Lower leg skin (tissue), 3 donors: ENCODE data around the gene ROBO1.

Source experiments
- POLR2A ChIP-seq, 2 donors: fragments of 450-650 bp; IDR thresholded peaks; one replicate each; pipeline ENCODE4 v1.6.1; 2016 to 2017; ENCODE audit warnings: antibody characterized with exemption in 2 of 2, mild to moderate bottlenecking in 1 of 2, moderate library complexity in 1 of 2
- TF ChIP-seq, protein P1 (sequence below), 3 donors: fragments of 450-650 bp; IDR thresholded peaks; one replicate each; pipeline ENCODE4 v1.5.1; 2016; ENCODE audit warnings: antibody characterized with exemption in 3 of 3, mild to moderate bottlenecking in 3 of 3, moderate library complexity in 2 of 3

DNA sequence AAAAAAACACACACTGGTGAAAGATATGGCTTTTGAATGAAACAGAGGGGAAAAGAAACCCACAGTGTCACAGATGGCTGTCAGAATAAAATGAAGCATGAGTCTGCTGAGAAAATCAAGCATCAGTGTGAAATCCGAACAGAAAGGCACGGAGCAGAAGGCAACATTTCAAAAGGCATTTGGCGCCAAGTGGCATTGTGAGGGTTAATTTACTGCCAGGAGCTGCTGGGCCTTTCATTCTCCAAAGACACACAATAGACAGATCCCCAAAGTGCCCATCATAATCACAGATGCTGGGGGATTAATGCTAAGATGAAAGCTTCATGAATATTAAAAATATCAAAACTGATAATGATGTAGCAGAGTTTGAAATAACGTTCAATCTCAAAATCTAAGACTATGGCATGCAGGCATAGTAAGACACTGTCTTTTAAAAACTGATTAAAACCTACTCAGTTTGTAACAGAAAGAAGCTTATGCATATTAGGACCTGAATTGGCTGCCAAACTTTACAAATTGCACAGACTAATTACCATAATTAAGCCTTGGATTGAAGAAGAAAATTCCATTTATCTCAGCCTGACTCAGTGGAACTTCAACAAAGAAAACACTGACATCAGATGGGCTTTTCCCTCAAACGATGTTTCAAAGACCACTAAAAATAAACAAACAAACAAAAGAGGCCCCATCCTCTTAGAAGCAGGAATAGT lies 589.2 kb downstream of the ROBO1 start:
- no peak for TF ChIP-seq POLR2A (IDR thresholded peaks at IDR 0.05)
- TF ChIP-seq, protein P1, sequence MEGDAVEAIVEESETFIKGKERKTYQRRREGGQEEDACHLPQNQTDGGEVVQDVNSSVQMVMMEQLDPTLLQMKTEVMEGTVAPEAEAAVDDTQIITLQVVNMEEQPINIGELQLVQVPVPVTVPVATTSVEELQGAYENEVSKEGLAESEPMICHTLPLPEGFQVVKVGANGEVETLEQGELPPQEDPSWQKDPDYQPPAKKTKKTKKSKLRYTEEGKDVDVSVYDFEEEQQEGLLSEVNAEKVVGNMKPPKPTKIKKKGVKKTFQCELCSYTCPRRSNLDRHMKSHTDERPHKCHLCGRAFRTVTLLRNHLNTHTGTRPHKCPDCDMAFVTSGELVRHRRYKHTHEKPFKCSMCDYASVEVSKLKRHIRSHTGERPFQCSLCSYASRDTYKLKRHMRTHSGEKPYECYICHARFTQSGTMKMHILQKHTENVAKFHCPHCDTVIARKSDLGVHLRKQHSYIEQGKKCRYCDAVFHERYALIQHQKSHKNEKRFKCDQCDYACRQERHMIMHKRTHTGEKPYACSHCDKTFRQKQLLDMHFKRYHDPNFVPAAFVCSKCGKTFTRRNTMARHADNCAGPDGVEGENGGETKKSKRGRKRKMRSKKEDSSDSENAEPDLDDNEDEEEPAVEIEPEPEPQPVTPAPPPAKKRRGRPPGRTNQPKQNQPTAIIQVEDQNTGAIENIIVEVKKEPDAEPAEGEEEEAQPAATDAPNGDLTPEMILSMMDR (IDR thresholded peaks at IDR 0.05), result no peak
